HepG2 (cell line): ENCODE measurements around the gene S100A16. TPM values are rescaled to one million over a fixed set of nuclear protein-coding genes. Genes with fewer than 3 reads are reported as not detected.

Experiments used
- ATAC-seq: fragments of 200-7000 bp; cut with Tn5 transposase; 3 replicates; pipeline ENCODE4 v1.9.1; 2020; ENCODE audit warnings: mild to moderate bottlenecking, moderate library complexity
- BruUV-seq: library from RNA; stranded (reverse); fragments of 400-500 nt; replicated peaks from 2 replicates; lab custom pipeline; 2021; lab: Mats Ljungman, UMichigan
- CTCF ChIA-PET: fragments of 300-600 bp; formaldehyde crosslinking; extraction: SDS; loops from one replicate; lab custom pipeline; 2021; ENCODE audit warnings: low total read pairs, inconsistent platforms, low intra/inter-chr PET ratio; lab: Yijun Ruan, JAX
- POLR2A ChIA-PET: fragments of 350-600 bp; sonication (Branson Sonifier 250); formaldehyde crosslinking; loops from one replicate; lab custom pipeline; 2020; ENCODE audit warnings: antibody characterized with exemption, inconsistent platforms; lab: Yijun Ruan, JAX
- DNase-seq: peaks from one replicate; pipeline ENCODE4 v3.0.0-alpha.2; 2015; ENCODE audit warnings: low spot score
- FAIRE-seq: peaks from 3 replicates; lab custom pipeline; 2011; peaks lifted over from hg19 to GRCh38; lab: Jason Lieb, UNC
- H2AFZ ChIP-seq: one replicate; pipeline ENCODE4 v1.6.1; 2011; ENCODE audit warnings: low read length, inconsistent platforms
- H3K27ac ChIP-seq: fragments of 300-600 bp; 3 replicates; pipeline ENCODE4 v1.8.0; 2011; ENCODE audit warnings: mixed run types, mild to moderate bottlenecking, mixed read lengths, low read length, inconsistent platforms; ENCODE audit not compliant: insufficient read depth; ENCODE audit errors: extremely low read length
- H3K27me3 ChIP-seq, 2 experiments: fragments of 200-600 bp in 1 of 2; 2 replicates in 1 of 2; 3 replicates in 1 of 2; pipeline versions ENCODE4 v1.6.0 to v1.8.0; 2011; ENCODE audit warnings: low read length in 2 of 2, mild to moderate bottlenecking in 2 of 2, moderate library complexity in 2 of 2, inconsistent platforms in 1 of 2; ENCODE audit not compliant: insufficient read depth in 2 of 2, control insufficient read depth in 1 of 2
- H3K36me3 ChIP-seq, 2 experiments: fragments of 200-600 bp in 1 of 2; replicated peaks in 1 of 2; 2 replicates in 1 of 2; 3 replicates in 1 of 2; pipeline versions ENCODE4 v1.5.1 to v1.8.0; 2011; ENCODE audit warnings: low read length in 2 of 2, inconsistent platforms in 1 of 2; ENCODE audit not compliant: insufficient read depth in 2 of 2, control insufficient read depth in 1 of 2
- H3K4me1 ChIP-seq: 2 replicates; pipeline ENCODE4 v1.5.1; 2012; ENCODE audit warnings: low read length, inconsistent platforms; ENCODE audit not compliant: insufficient read depth
- H3K4me2 ChIP-seq: 2 replicates; pipeline ENCODE4 v1.6.0; 2011; ENCODE audit warnings: low read depth, low read length, inconsistent platforms
- H3K4me3 ChIP-seq, 3 experiments: fragments of 200-600 bp in 1 of 3; sonication (generic), shearing (Covaris generic) in 1 of 3; replicated peaks in 1 of 3; 2 replicates each; pipeline ENCODE4 v1.5.1; 2011 to 2016; ENCODE audit warnings: low read length in 3 of 3, inconsistent platforms in 2 of 3, low read depth in 2 of 3, mild to moderate bottlenecking in 2 of 3, control low read depth in 1 of 3, mixed read lengths in 1 of 3; ENCODE audit not compliant: insufficient read depth in 1 of 3
- H3K79me2 ChIP-seq: one replicate; pipeline ENCODE4 v1.6.1; 2011; ENCODE audit warnings: low read length, inconsistent platforms; ENCODE audit not compliant: insufficient read depth
- H3K9ac ChIP-seq: 2 replicates; pipeline ENCODE4 v1.6.0; 2011; ENCODE audit warnings: mild to moderate bottlenecking, low read depth, low read length, inconsistent platforms; ENCODE audit not compliant: insufficient read depth
- H3K9me3 ChIP-seq: 2 replicates; pipeline ENCODE4 v1.5.1; 2012; ENCODE audit warnings: mild to moderate bottlenecking, low read length
- H4K20me1 ChIP-seq: 2 replicates; pipeline ENCODE4 v1.6.0; 2011; ENCODE audit warnings: inconsistent platforms, mild to moderate bottlenecking, low read length, moderate library complexity; ENCODE audit not compliant: insufficient read depth
- DR1 ChIP-seq: sonication (generic); formaldehyde crosslinking; IDR thresholded peaks from 2 replicates; pipeline ENCODE4 v1.8.0; 2021; ENCODE audit warnings: mild to moderate bottlenecking, missing genetic modification reagents, inconsistent platforms
- FLYWCH1 ChIP-seq: sonication (generic); formaldehyde crosslinking; IDR thresholded peaks from 2 replicates; pipeline ENCODE4 v1.8.1; 2023; ENCODE audit warnings: mild to moderate bottlenecking, missing genetic modification reagents
- FOXJ3 ChIP-seq: sonication (generic); formaldehyde crosslinking; IDR thresholded peaks from 2 replicates; pipeline ENCODE4 v1.4.0; 2020; ENCODE audit warnings: missing genetic modification reagents, mild to moderate bottlenecking, borderline replicate concordance
- MTF1 ChIP-seq: sonication (generic); formaldehyde crosslinking; IDR thresholded peaks from 2 replicates; pipeline ENCODE4 v1.5.0; 2020; ENCODE audit warnings: missing genetic modification reagents
- NFIB ChIP-seq: sonication (generic); formaldehyde crosslinking; IDR thresholded peaks from 2 replicates; pipeline ENCODE4 v1.9.0; 2021; ENCODE audit warnings: missing genetic modification reagents, mild to moderate bottlenecking, borderline replicate concordance
- RFX5 ChIP-seq: IDR thresholded peaks from 2 replicates; pipeline ENCODE4 v1.6.1; 2011; ENCODE audit warnings: low read depth, low read length, improper control_type of control experiment
- ZNF274 ChIP-seq: sonication (generic); formaldehyde crosslinking; IDR thresholded peaks from 2 replicates; pipeline ENCODE4 v1.5.1; 2020; ENCODE audit warnings: mild to moderate bottlenecking, missing genetic modification reagents
- ZNF354B ChIP-seq: sonication (generic); formaldehyde crosslinking; IDR thresholded peaks from 2 replicates; pipeline ENCODE4 v1.8.0; 2022; ENCODE audit warnings: mild to moderate bottlenecking, missing genetic modification reagents
- ZNF446 ChIP-seq: sonication (generic); formaldehyde crosslinking; IDR thresholded peaks from 2 replicates; pipeline ENCODE4 v1.5.0; 2020; ENCODE audit warnings: mild to moderate bottlenecking, missing genetic modification reagents
- ZNF510 ChIP-seq: sonication (generic); formaldehyde crosslinking; IDR thresholded peaks from 2 replicates; pipeline ENCODE4 v1.4.0; 2020; ENCODE audit warnings: low read depth, mild to moderate bottlenecking, missing genetic modification reagents
- WGBS: methylation state at CpG from one replicate; pipeline ENCODE4 v1.1.6; 2017; ENCODE audit warnings: low lambda C conversion rate; 5-methylcytosine and 5-hydroxymethylcytosine counted together
- in situ Hi-C: cut with HindIII; loops from 2 replicates; pipeline ENCODE4 v1.10.0; 2017; ENCODE audit warnings: low pct_unique_long_range_greater_than_20kb; ENCODE audit not compliant: extremely low pct_ligation_motif_present
- intact Hi-C: fragments of 100-400 bp; cut with micrococcal nuclease; formaldehyde crosslinking; loops from one replicate; pipeline ENCODE4 v1.10.0; 2022; ENCODE audit not compliant: unreplicated experiment
- polyA plus RNA-seq, 8 experiments: library from polyadenylated mRNA; depleted of rRNA in 3 of 8; stranded (reverse) in 7 of 8; unstranded in 1 of 8; fragments of >200 nt; fragmentation: Illumina TruSeq in 4 of 8; extraction: Trizol in 4 of 8; gene quantifications; 2 replicates each; pipeline versions ENCODE4 v1.2.1 to v1.2.3, GENCODE V29; 2011 to 2016; ENCODE audit warnings: low read depth in 4 of 8, missing spikeins in 1 of 8, mixed read lengths in 1 of 8; ENCODE audit not compliant: insufficient read depth in 1 of 8
- total RNA-seq, 5 experiments: library from RNA; depleted of rRNA; stranded (reverse); fragments of >200 nt; fragmentation: Illumina TruSeq; extraction: Trizol; gene quantifications; 2 replicates each; pipeline ENCODE4 v1.2.3, GENCODE V29; 2016; ENCODE audit warnings: low read depth in 1 of 5
- TF ChIP-seq, protein P1 (sequence below), 2 experiments: sonication (generic) in 1 of 2; formaldehyde crosslinking in 1 of 2; IDR thresholded peaks; 2 replicates each; pipeline versions ENCODE4 v1.6.1 to v1.9.0; 2014 to 2022; ENCODE audit warnings: antibody characterized with exemption in 1 of 2, borderline replicate concordance in 1 of 2, inconsistent platforms in 1 of 2, low read depth in 1 of 2, missing genetic modification reagents in 1 of 2
- TF ChIP-seq, protein P2 (sequence below): IDR thresholded peaks from 2 replicates; pipeline ENCODE4 v1.6.1; 2016; ENCODE audit warnings: mild to moderate bottlenecking, missing biosample characterization, missing genetic modification reagents

Gene S100A16
- total and polyA plus RNA-seq, 2 of the 13 experiments (the other 11 are each of a cell fraction or from before 2014, with no cell fraction given) = 46.0 to 195 TPM

DNA sequence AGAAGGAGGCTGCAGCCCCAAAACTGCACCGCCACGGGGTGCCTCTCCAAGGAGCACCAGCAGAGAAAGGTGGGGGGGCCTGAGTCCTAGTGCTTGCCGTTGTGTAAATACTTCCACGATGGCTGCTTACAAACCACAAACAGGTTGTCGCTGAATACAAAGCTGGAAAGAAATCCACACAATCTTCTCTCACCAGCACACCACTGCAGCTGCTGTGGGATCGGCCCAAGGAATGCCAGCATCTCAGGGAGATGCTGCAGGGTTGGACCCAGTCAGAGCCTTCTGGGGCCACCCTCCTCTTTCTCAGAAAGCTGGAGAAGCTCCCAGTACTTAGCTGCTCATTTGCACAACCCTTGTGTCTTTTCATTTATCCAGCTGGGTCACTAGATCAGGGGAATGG lies 6.2 kb upstream of the S100A16 start (continued):
- TF ChIP-seq, protein P1, sequence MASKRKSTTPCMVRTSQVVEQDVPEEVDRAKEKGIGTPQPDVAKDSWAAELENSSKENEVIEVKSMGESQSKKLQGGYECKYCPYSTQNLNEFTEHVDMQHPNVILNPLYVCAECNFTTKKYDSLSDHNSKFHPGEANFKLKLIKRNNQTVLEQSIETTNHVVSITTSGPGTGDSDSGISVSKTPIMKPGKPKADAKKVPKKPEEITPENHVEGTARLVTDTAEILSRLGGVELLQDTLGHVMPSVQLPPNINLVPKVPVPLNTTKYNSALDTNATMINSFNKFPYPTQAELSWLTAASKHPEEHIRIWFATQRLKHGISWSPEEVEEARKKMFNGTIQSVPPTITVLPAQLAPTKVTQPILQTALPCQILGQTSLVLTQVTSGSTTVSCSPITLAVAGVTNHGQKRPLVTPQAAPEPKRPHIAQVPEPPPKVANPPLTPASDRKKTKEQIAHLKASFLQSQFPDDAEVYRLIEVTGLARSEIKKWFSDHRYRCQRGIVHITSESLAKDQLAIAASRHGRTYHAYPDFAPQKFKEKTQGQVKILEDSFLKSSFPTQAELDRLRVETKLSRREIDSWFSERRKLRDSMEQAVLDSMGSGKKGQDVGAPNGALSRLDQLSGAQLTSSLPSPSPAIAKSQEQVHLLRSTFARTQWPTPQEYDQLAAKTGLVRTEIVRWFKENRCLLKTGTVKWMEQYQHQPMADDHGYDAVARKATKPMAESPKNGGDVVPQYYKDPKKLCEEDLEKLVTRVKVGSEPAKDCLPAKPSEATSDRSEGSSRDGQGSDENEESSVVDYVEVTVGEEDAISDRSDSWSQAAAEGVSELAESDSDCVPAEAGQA (IDR thresholded peaks at IDR 0.05; ENCODE audit: low read depth) = no peak
- TF ChIP-seq, protein P1 (CRISPR knock-in tag; IDR thresholded peaks at IDR 0.05; ENCODE audit: borderline replicate concordance) = no peak
- TF ChIP-seq, protein P2, sequence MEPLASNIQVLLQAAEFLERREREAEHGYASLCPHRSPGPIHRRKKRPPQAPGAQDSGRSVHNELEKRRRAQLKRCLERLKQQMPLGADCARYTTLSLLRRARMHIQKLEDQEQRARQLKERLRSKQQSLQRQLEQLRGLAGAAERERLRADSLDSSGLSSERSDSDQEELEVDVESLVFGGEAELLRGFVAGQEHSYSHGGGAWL = no peak

DNA sequence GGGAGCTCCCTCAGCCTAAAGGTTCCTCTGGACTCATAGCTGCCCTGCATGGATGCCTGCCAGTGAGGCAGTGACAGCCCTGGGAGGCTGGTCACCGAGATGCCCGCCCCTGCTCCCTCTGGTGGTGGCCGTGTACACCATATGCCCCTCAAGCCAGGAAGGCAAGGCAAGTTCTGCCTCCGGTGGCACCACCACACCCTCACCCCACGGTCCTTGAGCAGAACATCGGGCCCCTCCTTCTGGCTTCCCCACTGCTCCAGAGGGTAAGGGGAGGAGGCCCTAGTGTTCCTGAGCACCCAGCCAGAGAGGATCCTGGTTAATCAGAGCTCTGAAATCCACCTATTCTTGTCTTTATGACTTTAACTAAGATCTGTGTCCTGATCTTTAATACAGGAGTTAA lies 4.7 kb upstream of the S100A16 start:
- Histone ChIP-seq H3K4me1 (peaks cover 46% of the 10 kb centered on the region), H4K20me1 (no peaks in the 10 kb centered on the region), H3K36me3 (peaks cover 1 to 2% of the 10 kb centered on the region in 2 experiments; a peak in 1 of 5 replicates), H3K4me3 (no peak overlapping the region), H3K79me2 (peaks cover 3% of the 10 kb centered on the region), H3K27ac (no peak overlapping the region), H3K9ac (no peak overlapping the region), H3K27me3 (no peaks in the 10 kb centered on the region), H2AFZ (no peak overlapping the region), H3K4me2 (no peak overlapping the region), H3K9me3 (no peaks in the 10 kb centered on the region)
- BruUV-seq = no TSS peak
- intact Hi-C loops = no loop called here
- ChIA-PET CTCF (no interaction called here), POLR2A (interaction anchor here (1.2 to 15.2 kb wide), 3 partner anchors 6 to 13 kb away, joined by 3 to 390 read pairs (median 12); partner anchors contain the start of genes S100A13, S100A14 and S100A16)
- ATAC-seq (no peak), DNase-seq (no peak), FAIRE-seq (no peak)
- WGBS = 96% methylated on average over 4 of the region's 6 CpGs
- TF ChIP-seq RFX5 (no peak), MTF1 (no peak), ZNF274 (CRISPR knock-in tag) (no peak), FOXJ3 (CRISPR knock-in tag) (no peak), FLYWCH1 (no peak), NFIB (CRISPR knock-in tag) (no peak), DR1 (CRISPR knock-in tag) (no peak), ZNF354B (CRISPR knock-in tag) (no peak), ZNF446 (CRISPR knock-in tag) (no peak), ZNF510 (CRISPR knock-in tag) (no peak)
- in situ Hi-C loops = no loop called here
